Measurements from ENCODE around the gene EFNB2.

Gene EFNB2

DNA sequence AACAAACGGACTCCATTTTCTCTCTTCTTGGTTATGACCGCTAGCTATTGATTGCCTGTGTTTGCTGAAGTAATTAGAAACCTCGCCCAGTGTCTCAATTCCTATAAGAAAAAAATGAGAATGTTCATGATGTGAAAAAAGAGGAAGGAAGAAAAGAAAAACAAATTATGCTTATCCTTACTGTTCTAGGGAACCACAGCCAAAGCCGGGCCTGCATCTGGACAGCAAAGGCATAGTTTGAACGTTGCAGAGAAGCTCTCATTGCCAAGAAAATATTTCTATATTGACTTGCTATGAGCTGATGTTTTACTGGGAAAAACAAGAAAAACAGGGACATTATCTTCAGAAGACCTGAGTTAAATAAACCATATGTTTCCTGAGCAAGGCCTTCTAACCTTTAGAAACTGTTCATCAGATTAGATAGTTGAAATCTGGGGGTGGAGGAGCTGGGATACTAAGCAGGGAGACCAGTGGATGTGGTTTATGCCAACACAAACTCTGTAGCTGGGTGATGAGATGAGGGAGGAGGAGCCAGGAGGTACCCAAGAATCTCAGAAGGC is 55.0 kb downstream of the EFNB2 start:
- DNase-seq = no peak

- no peak for DNase-seq
Observed at GRCh38 chr13:106479929-106480328, 55.5 kb downstream of the EFNB2 start.

- DNase-seq = no peak
Observed at GRCh38 chr13:106478116-106478515, 57.3 kb downstream of the EFNB2 start.

DNA sequence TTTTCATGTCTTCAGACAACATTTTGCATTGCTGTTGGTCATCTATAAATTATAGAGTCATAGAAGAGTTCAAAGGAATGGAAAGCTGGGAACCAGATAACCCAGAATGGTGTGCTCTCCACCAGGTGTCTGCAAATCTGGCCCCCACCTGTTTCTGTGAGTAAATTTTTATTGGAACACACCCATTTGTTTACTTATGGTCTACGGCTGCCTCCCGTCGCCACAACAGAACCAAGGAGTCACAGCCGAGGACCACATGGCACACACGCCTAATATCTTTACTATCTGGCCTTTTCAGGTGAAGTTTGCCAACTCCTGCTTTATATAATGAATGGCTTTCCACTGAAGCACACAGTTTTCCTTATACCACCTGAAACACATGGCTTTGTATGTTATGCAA is 58.2 kb downstream of the EFNB2 start:
- no peak for DNase-seq

GRCh38 chr13:106475852-106476251 is 59.6 kb downstream of the EFNB2 start:
- no peak for DNase-seq

DNA sequence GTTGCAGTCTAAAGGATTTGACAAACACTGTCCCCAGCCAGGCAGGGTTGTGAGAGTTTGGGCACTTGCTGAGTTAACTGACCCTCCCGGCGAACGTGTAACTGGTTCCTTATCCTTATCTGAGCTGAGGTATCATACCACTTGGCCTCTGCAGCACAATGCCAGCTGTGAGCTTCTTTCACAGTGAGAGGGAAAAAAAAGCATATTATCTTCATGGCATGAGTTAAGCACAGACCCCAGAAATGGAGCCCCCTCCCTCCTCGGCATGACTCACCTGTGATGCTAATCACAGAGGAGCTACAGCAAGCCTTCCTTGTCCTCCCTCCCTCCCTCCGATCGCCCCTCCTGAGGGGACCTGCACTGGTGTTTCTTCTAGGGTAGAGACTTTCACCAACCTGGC is 60.5 kb downstream of the EFNB2 start:
- no peak for DNase-seq

- DNase-seq = no peak
Observed at GRCh38 chr13:106473154-106473553, 62.3 kb downstream of the EFNB2 start.

- DNase-seq = no peak
Observed at GRCh38 chr13:106472621-106473020, 62.8 kb downstream of the EFNB2 start.

GRCh38 chr13:106471957-106472543 is 63.4 kb downstream of the EFNB2 start:
- DNase-seq = peak; percentile 99

DNA sequence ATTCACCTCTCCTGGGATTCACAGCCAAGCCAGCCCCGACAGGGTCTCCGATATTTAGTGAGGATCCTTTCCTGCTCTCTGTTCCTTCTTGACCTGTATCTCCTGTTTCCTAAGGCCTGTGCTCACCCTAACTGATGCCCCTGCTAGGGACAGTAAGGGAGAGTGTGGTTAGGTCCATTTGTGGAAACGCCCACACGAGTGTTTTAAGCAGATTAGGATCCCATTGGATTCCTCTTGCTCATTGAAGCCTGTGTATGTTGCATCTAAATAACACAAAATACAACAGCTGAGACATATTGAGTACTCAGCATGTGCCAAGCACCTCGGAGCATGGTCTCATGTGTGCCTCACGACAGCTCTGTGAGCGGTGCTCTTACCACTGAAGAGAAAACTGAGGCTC is 64.9 kb downstream of the EFNB2 start:
- DNase-seq = no peak

- DNase-seq = no peak
Observed at GRCh38 chr13:106468744-106469590, 66.5 kb downstream of the EFNB2 start.

- no peak for DNase-seq
Observed at GRCh38 chr13:106468207-106468606, 67.3 kb downstream of the EFNB2 start.

DNA sequence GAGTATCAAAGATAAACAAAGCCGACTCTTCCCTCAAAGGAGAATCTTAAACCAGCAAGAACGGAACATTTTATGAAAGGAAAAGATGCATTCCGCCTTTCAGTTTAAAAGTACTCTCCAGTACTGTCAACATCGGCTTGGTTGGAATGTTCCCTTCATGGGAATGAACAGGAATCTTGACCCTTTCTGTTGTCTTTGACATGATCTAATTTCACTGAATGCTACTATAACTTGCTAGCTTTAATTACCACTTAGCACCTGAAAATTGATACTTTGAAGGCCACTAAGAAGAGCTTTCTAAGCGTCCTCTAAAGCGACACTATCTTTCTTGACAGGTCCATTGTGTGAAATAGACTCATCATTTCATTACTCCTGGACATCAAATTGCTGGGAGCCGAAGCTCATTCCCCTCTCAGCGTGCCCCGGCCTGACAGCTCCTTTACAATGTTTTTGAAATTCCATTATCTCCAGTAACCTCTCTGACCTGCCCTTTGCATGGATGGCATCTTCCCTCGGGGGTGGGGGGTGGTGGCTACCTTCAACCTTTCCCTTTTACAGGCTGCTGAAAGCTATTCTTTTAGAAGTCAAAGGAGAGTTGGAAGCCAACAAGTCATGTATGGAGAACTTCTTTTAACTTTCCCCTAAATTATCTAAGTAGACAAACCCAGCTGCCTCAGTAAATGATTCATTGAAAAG is 67.9 kb downstream of the EFNB2 start:
- DNase-seq = no peak

DNA sequence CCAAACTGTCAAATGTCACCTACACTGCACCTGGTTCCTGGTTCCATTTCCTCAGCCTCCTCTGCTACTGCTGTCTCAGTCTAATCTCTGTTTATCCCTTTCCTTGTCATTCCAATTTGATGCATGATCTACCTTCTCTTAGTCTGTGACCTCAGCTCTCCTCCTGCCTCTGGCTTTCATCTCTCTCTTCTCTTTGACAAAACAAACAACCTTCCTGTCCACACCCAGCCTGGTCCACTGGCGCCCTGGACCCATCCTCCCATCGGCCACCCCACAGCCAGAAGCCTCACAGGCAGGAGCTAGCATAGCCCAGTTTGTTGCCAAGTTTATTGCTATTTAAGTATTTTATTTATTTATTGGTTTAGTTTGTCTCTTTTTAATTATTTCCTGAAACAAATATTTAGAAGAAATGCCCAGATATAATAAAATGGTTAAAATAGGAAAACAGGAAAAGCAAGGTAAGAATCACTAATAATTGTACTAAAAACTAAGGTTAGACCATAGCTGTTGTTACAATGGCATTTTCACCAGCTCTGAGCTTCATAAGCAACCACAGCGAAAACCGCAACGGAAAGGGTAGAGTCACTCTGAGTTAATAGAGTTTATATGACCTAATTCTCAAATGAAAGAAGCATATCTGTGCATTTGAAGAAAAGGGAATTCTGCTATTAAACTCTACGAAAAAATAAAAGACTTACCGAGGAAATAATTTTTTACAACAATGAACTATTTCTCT is 68.6 kb downstream of the EFNB2 start:
- DNase-seq = no peak

- no peak for DNase-seq
Observed at GRCh38 chr13:106464076-106464475, 71.4 kb downstream of the EFNB2 start.

GRCh38 chr13:106462710-106463109 is 72.8 kb downstream of the EFNB2 start:
- DNase-seq = no peak

GRCh38 chr13:106455777-106456176 is 79.7 kb downstream of the EFNB2 start:
- no peak for DNase-seq

DNA sequence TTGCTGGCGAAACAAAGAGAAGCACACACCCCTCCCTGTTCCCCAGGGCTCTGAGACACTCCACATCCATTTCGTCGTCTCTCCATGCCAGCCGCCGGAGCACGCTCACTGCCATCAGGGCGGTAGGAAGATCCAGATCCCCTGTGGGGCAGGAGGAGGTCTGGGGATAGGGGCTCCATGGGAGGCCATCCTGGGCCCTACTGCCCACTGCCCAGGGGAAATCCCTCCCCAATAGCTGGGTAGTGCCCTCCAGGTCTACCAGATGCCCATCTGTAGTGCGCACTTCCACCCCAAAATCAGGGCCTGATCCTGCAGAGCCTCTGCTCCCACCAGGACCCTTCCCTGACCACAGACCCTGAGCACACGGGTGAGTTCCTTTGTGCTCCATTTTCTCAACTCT is 80.3 kb downstream of the EFNB2 start:
- no peak for DNase-seq

- DNase-seq = no peak
Observed at GRCh38 chr13:106453101-106453500, 82.4 kb downstream of the EFNB2 start.

- DNase-seq = no peak
Observed at GRCh38 chr13:106450991-106451390, 84.5 kb downstream of the EFNB2 start.

DNA sequence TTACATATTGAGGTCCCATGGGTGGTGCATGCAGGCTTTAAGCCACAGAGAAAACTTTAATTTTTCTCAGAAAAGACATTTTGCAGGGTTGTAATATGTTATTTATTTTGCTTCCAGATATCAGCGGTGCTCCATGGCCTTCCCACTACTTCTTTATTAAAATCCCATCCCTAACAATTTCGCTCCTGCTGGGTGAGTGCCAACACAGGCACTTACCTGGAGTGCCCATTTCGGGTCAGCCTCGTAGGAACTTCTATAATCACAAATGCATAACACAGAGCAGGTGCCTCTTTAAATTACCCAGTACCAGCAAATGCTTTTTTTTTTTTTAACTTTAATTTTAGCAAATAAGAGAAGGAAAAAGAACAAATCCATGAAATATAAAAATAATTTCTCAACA is 86.4 kb downstream of the EFNB2 start:
- DNase-seq = no peak

GRCh38 chr13:106445996-106446395 is 89.5 kb downstream of the EFNB2 start:
- DNase-seq = no peak
